H1 (cell line): ENCODE data around the gene PFKM. TPM values are rescaled to one million over a fixed set of nuclear protein-coding genes. Genes with fewer than 3 reads are reported as not detected.

Source experiments
- BRCA1 ChIP-seq: IDR thresholded peaks from 2 replicates; pipeline ENCODE4 v1.6.1; 2012; ENCODE audit warnings: low read depth, low read length, improper control_type of control experiment
- CTBP2 ChIP-seq: IDR thresholded peaks from 2 replicates; pipeline ENCODE4 v1.7.0; 2011; ENCODE audit warnings: borderline replicate concordance, mild to moderate bottlenecking, moderate library complexity, mixed read lengths, low read length; ENCODE audit not compliant: insufficient read depth, insufficient read length
- CTCF ChIP-seq, 3 experiments: IDR thresholded peaks; 1 replicate in 2 of 3; 2 replicates in 1 of 3; pipeline versions ENCODE4 v1.5.1 to v1.6.1; 2011; ENCODE audit warnings: low read length in 3 of 3, mild to moderate bottlenecking in 3 of 3, inconsistent platforms in 2 of 3, low read depth in 1 of 3, moderate library complexity in 1 of 3; ENCODE audit not compliant: insufficient read depth in 1 of 3; ENCODE audit errors: control extremely low read depth in 1 of 3
- HDAC2 ChIP-seq, 2 experiments: fragments of 300-600 bp in 1 of 2; sonication (generic) in 1 of 2; IDR thresholded peaks; 2 replicates each; pipeline ENCODE4 v1.6.1; 2011 to 2012; ENCODE audit warnings: low read depth in 2 of 2, low read length in 2 of 2, mild to moderate bottlenecking in 2 of 2, moderate library complexity in 2 of 2, borderline replicate concordance in 1 of 2, inconsistent platforms in 1 of 2
- PHF8 ChIP-seq: fragments of 200-600 bp; sonication (generic); conservative IDR thresholded peaks from 2 replicates; pipeline ENCODE4 v1.7.1; 2012; ENCODE audit warnings: low read depth, mild to moderate bottlenecking, inconsistent platforms, low read length, moderate library complexity
- POLR2A ChIP-seq, 2 experiments: IDR thresholded peaks; 1 replicate in 1 of 2; 2 replicates in 1 of 2; pipeline ENCODE4 v1.6.1; 2011; ENCODE audit warnings: low read depth in 2 of 2, low read length in 2 of 2, mild to moderate bottlenecking in 2 of 2; ENCODE audit errors: control extremely low read depth in 1 of 2
- RAD21 ChIP-seq, 2 experiments: IDR thresholded peaks in 1 of 2; conservative IDR thresholded peaks in 1 of 2; 2 replicates each; pipeline ENCODE4 v1.6.1; 2011; ENCODE audit warnings: low read depth in 2 of 2, low read length in 2 of 2, improper control_type of control experiment in 1 of 2, inconsistent platforms in 1 of 2, mild to moderate bottlenecking in 1 of 2, moderate library complexity in 1 of 2
- SAP30 ChIP-seq: fragments of 300-600 bp; sonication (generic); IDR thresholded peaks from 2 replicates; pipeline ENCODE4 v1.7.1; 2012; ENCODE audit warnings: low read length, moderate library complexity, mild to moderate bottlenecking, inconsistent platforms; ENCODE audit not compliant: insufficient read depth, insufficient replicate concordance
- TBP ChIP-seq: IDR thresholded peaks from 2 replicates; pipeline ENCODE4 v1.6.1; 2011; ENCODE audit warnings: low read depth, low read length, improper control_type of control experiment
- polyA plus RNA-seq, 7 experiments: library from polyadenylated mRNA; depleted of rRNA in 3 of 7; stranded (reverse) in 5 of 7; unstranded in 2 of 7; fragments of >200 nt in 5 of 7; fragments of 200-250 nt in 2 of 7; gene quantifications; 1 replicate in 5 of 7; 2 replicates in 1 of 7; 4 replicates in 1 of 7; pipeline versions ENCODE4 v1.2.1 to v1.2.3, GENCODE V29; 2011 to 2013; ENCODE audit warnings: missing spikeins in 2 of 7, mixed read lengths in 2 of 7
- total RNA-seq: library from RNA; stranded (reverse); fragmentation: NEBNext Ultra II Directional; extraction: Animal tissue kit (Norgen Biotek cat#: 25700); gene quantifications from 2 replicates; pipeline ENCODE4 v1.2.1, GENCODE V29; 2021
- TF ChIP-seq, protein P1 (sequence below): IDR thresholded peaks from 2 replicates; pipeline ENCODE4 v1.6.1; 2012; ENCODE audit warnings: inconsistent platforms
- TF ChIP-seq, protein P2 (sequence below): IDR thresholded peaks from 2 replicates; pipeline ENCODE4 v1.6.1; 2011; ENCODE audit warnings: low read length, improper control_type of control experiment

PFKM gene
- total and polyA plus RNA-seq, 2 of the 8 experiments (the other 6 are each of a cell fraction or from before 2014, with no cell fraction given) = 62.6 to 106 TPM

DNA sequence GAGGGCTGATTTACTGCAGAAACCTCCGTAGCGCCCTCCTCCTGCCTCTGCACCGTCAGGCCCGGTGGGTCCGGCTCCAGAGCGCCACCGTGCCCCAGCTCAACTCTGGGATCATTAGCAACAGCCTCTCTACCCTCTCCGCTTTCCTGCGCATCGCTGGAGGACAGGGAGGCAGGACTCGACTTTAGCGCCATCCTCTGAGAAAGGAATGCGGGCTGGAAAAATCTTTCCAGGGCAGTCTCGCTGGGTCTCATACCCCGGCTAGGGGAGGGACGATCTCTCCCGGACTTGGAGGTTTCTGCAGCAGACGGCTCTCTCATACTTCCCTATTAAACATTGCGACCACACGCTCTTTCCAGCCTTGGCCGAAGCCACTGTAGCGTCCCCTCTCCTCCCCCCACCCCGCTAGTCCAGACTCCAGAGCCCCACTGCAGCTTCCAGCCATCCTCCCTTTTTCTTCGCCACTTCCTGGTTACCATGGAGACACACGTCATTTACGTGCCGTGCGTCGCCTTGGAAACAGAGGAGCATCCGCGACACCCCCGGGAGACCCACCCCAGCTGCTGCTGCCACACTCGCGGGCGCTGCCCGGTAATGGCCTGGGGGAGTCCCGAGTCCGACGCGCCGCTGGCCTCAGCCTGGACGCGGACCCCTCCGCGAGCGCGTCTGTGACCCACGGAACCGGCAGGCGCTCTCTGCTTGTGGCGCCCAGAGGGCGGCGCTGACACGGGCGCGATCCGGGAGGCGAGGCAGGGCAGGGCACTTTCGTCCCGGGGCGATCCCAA lies 64.1 kb downstream of the PFKM start, which contains the start of gene CCDC184 (continued):
- TF ChIP-seq CTCF (IDR thresholded peaks at IDR 0.05; ENCODE audit: control extremely low read depth in 1 of 3, insufficient read depth in 1 of 3, low read depth in 1 of 3, low read length in 3 of 3) = peak; percentile 34 to 44 (median 35)
- TF ChIP-seq RAD21 (IDR thresholded peaks at IDR 0.05 in 1 of 2, conservative IDR thresholded peaks at IDR 0.05 in 1 of 2; ENCODE audit: low read depth in 2 of 2, low read length in 2 of 2) = peak in 1 of 2 experiments; percentile 41; a peak in 3 of 4 replicates
- TF ChIP-seq PHF8 = 0 out of 2 replicates have a peak, but pooled peaks have one; percentile 51
- TF ChIP-seq HDAC2 (IDR thresholded peaks at IDR 0.05; ENCODE audit: borderline replicate concordance in 1 of 2, low read depth in 2 of 2, low read length in 2 of 2) = peak in 1 of 2 experiments; percentile 84; a peak in 1 of 4 replicates
- TF ChIP-seq, protein P1, sequence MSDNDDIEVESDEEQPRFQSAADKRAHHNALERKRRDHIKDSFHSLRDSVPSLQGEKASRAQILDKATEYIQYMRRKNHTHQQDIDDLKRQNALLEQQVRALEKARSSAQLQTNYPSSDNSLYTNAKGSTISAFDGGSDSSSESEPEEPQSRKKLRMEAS = peak; percentile 53; the same call in 1 of the 2 replicates
- no peak for TF ChIP-seq CTBP2
- TF ChIP-seq, protein P2, sequence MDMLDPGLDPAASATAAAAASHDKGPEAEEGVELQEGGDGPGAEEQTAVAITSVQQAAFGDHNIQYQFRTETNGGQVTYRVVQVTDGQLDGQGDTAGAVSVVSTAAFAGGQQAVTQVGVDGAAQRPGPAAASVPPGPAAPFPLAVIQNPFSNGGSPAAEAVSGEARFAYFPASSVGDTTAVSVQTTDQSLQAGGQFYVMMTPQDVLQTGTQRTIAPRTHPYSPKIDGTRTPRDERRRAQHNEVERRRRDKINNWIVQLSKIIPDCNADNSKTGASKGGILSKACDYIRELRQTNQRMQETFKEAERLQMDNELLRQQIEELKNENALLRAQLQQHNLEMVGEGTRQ = no peak
- peak in 1 of 2 experiments; percentile 36; a peak in 1 of 3 replicates for TF ChIP-seq POLR2A (IDR thresholded peaks at IDR 0.05; ENCODE audit: control extremely low read depth in 1 of 2, low read depth in 2 of 2, low read length in 2 of 2)
- TF ChIP-seq BRCA1 = no peak
- TF ChIP-seq SAP30 = peak; percentile 51
- TF ChIP-seq TBP = peak; percentile 48
